HG02885 (cell line): Measurements from ENCODE around the gene PARD3.
"Not testable (repeated sequence)": the region's sequence is repeated elsewhere in the genome, so short reads cannot be mapped to it uniquely, and the experiment has no call there.

ENCODE experiments used
- ATAC-seq: cut with Tn5 transposase; IDR thresholded peaks from one replicate; pipeline ENCODE4 v1.9.1; 2021; ENCODE audit warnings: mild to moderate bottlenecking; ENCODE audit not compliant: unreplicated experiment, poor library complexity

Gene PARD3

GRCh38 chr10:34748767-34749166 is 66.3 kb downstream of the PARD3 start:
- no peak for ATAC-seq

GRCh38 chr10:34748357-34748756 is 66.7 kb downstream of the PARD3 start:
- ATAC-seq = no peak

- no peak for ATAC-seq
Observed at GRCh38 chr10:34746094-34746493, 69.0 kb downstream of the PARD3 start.

- ATAC-seq = no peak
Observed at GRCh38 chr10:34745244-34745643, 69.9 kb downstream of the PARD3 start.

GRCh38 chr10:34744590-34744989 is 70.5 kb downstream of the PARD3 start:
- no peak for ATAC-seq

GRCh38 chr10:34743814-34744213 is 71.3 kb downstream of the PARD3 start:
- no peak for ATAC-seq

GRCh38 chr10:34742456-34742855 is 72.6 kb downstream of the PARD3 start:
- no peak for ATAC-seq

- not testable (repeated sequence) for ATAC-seq
Observed at GRCh38 chr10:34741087-34741486, 74.0 kb downstream of the PARD3 start.

GRCh38 chr10:34740321-34740720 is 74.8 kb downstream of the PARD3 start:
- no peak for ATAC-seq

- no peak for ATAC-seq
Observed at GRCh38 chr10:34739915-34740314, 75.2 kb downstream of the PARD3 start.

- ATAC-seq = no peak
Observed at GRCh38 chr10:34737772-34738169, 77.3 kb downstream of the PARD3 start.

GRCh38 chr10:34736976-34737771 is 77.9 kb downstream of the PARD3 start:
- no peak for ATAC-seq

- ATAC-seq = no peak
Observed at GRCh38 chr10:34734918-34735317, 80.2 kb downstream of the PARD3 start.

- ATAC-seq = no peak
Observed at GRCh38 chr10:34732926-34733325, 82.2 kb downstream of the PARD3 start.

GRCh38 chr10:34731885-34732701 is 83.0 kb downstream of the PARD3 start:
- no peak for ATAC-seq

GRCh38 chr10:34731213-34731612 is 83.9 kb downstream of the PARD3 start:
- ATAC-seq = no peak

- no peak for ATAC-seq
Observed at GRCh38 chr10:34730726-34731125, 84.4 kb downstream of the PARD3 start.

- no peak for ATAC-seq
Observed at GRCh38 chr10:34729619-34730018, 85.5 kb downstream of the PARD3 start.

GRCh38 chr10:34728361-34728760 is 86.7 kb downstream of the PARD3 start:
- no peak for ATAC-seq

GRCh38 chr10:34727595-34728033 is 87.5 kb downstream of the PARD3 start:
- no peak for ATAC-seq

GRCh38 chr10:34726862-34727261 is 88.2 kb downstream of the PARD3 start:
- no peak for ATAC-seq
